ENCODE data around the gene IRX6. TPM values are rescaled to one million over a fixed set of nuclear protein-coding genes. Genes with fewer than 3 reads are reported as not detected.

IRX6 gene
- total and polyA plus RNA-seq, 2 of the 4 experiments (the other 2 are of a cell fraction) = not detected

- Histone ChIP-seq H4K8ac (ENCODE audit: low read depth in 2 of 2, low read length in 2 of 2) (no peak overlapping the region), H4K91ac (ENCODE audit: insufficient read depth, low read depth, low read length) (no peak overlapping the region), H3K4me3 (ENCODE audit: insufficient read depth, low read depth, low read length) (no peak overlapping the region), H3K56ac (ENCODE audit: extremely low read depth, insufficient read depth, low read length) (no peak overlapping the region), H3K27me3 (ENCODE audit: control insufficient read depth, insufficient read depth, low read length) (no peaks in the 10 kb centered on the region), H3K4me1 (ENCODE audit: control insufficient read depth, insufficient read depth, low read length) (no peaks in the 10 kb centered on the region), H3K4ac (ENCODE audit: low read depth, low read length) (no peak overlapping the region), H4K20me1 (ENCODE audit: insufficient read depth, low read length) (no peaks in the 10 kb centered on the region), H3K36me3 (ENCODE audit: control insufficient read depth, insufficient read depth, low read length) (no peaks in the 10 kb centered on the region), H2AK9ac (replicated peaks; ENCODE audit: low read depth, low read length, poor library complexity) (no peak overlapping the region), H3K79me1 (ENCODE audit: low read depth in 1 of 2, low read length in 2 of 2) (no peaks in the 10 kb centered on the region), H3K14ac (replicated peaks; ENCODE audit: low read depth, low read length) (no peak overlapping the region), H3K9me3 (ENCODE audit: control insufficient read depth, insufficient read depth, low read length) (no peaks in the 10 kb centered on the region), H2AFZ (replicated peaks; ENCODE audit: low read length, poor library complexity) (no peak overlapping the region), H3K27ac (ENCODE audit: insufficient read depth, low read length) (no peak overlapping the region), H3K18ac (ENCODE audit: low read depth, low read length) (no peak overlapping the region), H2BK20ac (ENCODE audit: low read depth, low read length) (no peak overlapping the region), H3K9me1 (ENCODE audit: insufficient read depth, low read length) (no peaks in the 10 kb centered on the region), H2AK5ac (ENCODE audit: low read depth, low read length) (no peak overlapping the region), H2BK120ac (ENCODE audit: low read depth, low read length) (no peak overlapping the region), H2BK5ac (ENCODE audit: low read depth, low read length, poor library complexity, severe bottlenecking) (no peak overlapping the region), H3K23ac (ENCODE audit: low read depth, low read length) (no peak overlapping the region), H3K4me2 (ENCODE audit: low read depth, low read length) (no peak overlapping the region), H2BK15ac (ENCODE audit: low read depth, low read length) (no peak overlapping the region), H4K5ac (ENCODE audit: low read depth, low read length) (no peak overlapping the region), H3K9ac (ENCODE audit: low read depth, low read length) (no peak overlapping the region)
- DNase-seq (no peak), ATAC-seq (ENCODE audit: low read depth) (no peak)
- dilution Hi-C loops (cut with HindIII; ENCODE audit: low sequenced_read_pairs, unreplicated experiment) = no loop called here
- intact Hi-C loops (cut with micrococcal nuclease) = no loop called here
- no TSS peak for BruUV-seq (replicated peaks)
- TF ChIP-seq MAFK (IDR thresholded peaks at IDR 0.05; ENCODE audit: low read depth, low read length) (no peak), RCOR1 (IDR thresholded peaks at IDR 0.05; ENCODE audit: insufficient replicate concordance, low read length) (no peak), CHD1 (IDR thresholded peaks at IDR 0.05; ENCODE audit: low read depth, low read length) (no peak), USF2 (IDR thresholded peaks at IDR 0.05; ENCODE audit: low read depth, low read length) (no peak), MXI1 (IDR thresholded peaks at IDR 0.05; ENCODE audit: borderline replicate concordance, low read depth, low read length) (no peak), BHLHE40 (IDR thresholded peaks at IDR 0.05; ENCODE audit: low read depth, low read length) (no peak), CTCF (conservative IDR thresholded peaks at IDR 0.05; ENCODE audit: low read depth, low read length) (no peak), ELK1 (IDR thresholded peaks at IDR 0.05; ENCODE audit: borderline replicate concordance, low read depth, low read length) (no peak), FOS (IDR thresholded peaks at IDR 0.05; ENCODE audit: low read depth, low read length) (no peak), RFX5 (IDR thresholded peaks at IDR 0.05; ENCODE audit: low read depth, low read length) (no peak), SMC3 (IDR thresholded peaks at IDR 0.05; ENCODE audit: low read depth, low read length) (no peak), RAD21 (IDR thresholded peaks at IDR 0.05; ENCODE audit: low read length) (no peak), MAZ (IDR thresholded peaks at IDR 0.05; ENCODE audit: borderline replicate concordance, low read depth, low read length) (no peak), POLR2A (IDR thresholded peaks at IDR 0.05; ENCODE audit: low read depth, low read length) (no peak)
- no CpG with 5 or more reads among the region's 3 CpGs for WGBS, 2 experiments (ENCODE audit: extremely low coverage in 2 of 2, insufficient read length in 1 of 2)
- POLR2A ChIA-PET (ENCODE audit: unreplicated experiment) = no interaction called here
- in situ Hi-C loops (cut with MboI; ENCODE audit: low sequenced_read_pairs) = no loop called here
- CTCF ChIA-PET = no interaction called here
These were observed 48.8 kb upstream of the IRX6 start for GRCh38 chr16:55275167-55275566.
